Measurements from ENCODE around the gene XXYLT1.

The XXYLT1 gene

GRCh38 chr3:195286115-195286872 lies 15.3 kb upstream of the XXYLT1 start:
- no peak for TF ChIP-seq CTCF (IDR thresholded peaks at IDR 0.05; ENCODE audit: insufficient read depth, low read length, poor library complexity, severe bottlenecking)
- TF ChIP-seq EZH2phosphoT487 (conservative IDR thresholded peaks at IDR 0.05; ENCODE audit: low read length), result no peak
- Histone ChIP-seq H3F3A (ENCODE audit: insufficient read depth) (no peaks in the 10 kb centered on the region), H3K36me3 (ENCODE audit: low read length) (peaks cover 37% of the 10 kb centered on the region; the same call in 1 of the 2 replicates), H3K79me2 (ENCODE audit: insufficient read depth, low read length) (no peaks in the 10 kb centered on the region), H3K9me2 (replicated peaks; ENCODE audit: insufficient read depth, low read length) (no peaks in the 10 kb centered on the region), H3K9me3 (ENCODE audit: insufficient read depth, low read length) (no peaks in the 10 kb centered on the region), H2AFZ (ENCODE audit: low read depth, low read length, severe bottlenecking) (no peak overlapping the region), H4K20me1 (ENCODE audit: low read depth, low read length) (no peaks in the 10 kb centered on the region), H3K4me2 (ENCODE audit: low read depth, low read length, poor library complexity, severe bottlenecking) (no peak overlapping the region), H3K27ac (ENCODE audit: low read depth, low read length) (no peak overlapping the region), H3K9ac (ENCODE audit: low read length) (no peak overlapping the region), H3K27me3 (ENCODE audit: low read length) (no peaks in the 10 kb centered on the region), H3K4me3 (ENCODE audit: insufficient read depth, low read length, poor library complexity, severe bottlenecking) (no peak overlapping the region)

GRCh38 chr3:195285372-195285771 lies 14.4 kb upstream of the XXYLT1 start:
- Histone ChIP-seq H3K79me2 (ENCODE audit: insufficient read depth, low read length) (no peaks in the 10 kb centered on the region), H3K9me3 (ENCODE audit: insufficient read depth, low read length) (no peaks in the 10 kb centered on the region), H3K27ac (ENCODE audit: low read depth, low read length) (no peak overlapping the region), H4K20me1 (ENCODE audit: low read depth, low read length) (no peaks in the 10 kb centered on the region), H3K27me3 (ENCODE audit: low read length) (no peaks in the 10 kb centered on the region), H3K4me3 (ENCODE audit: insufficient read depth, low read length, poor library complexity, severe bottlenecking) (no peak overlapping the region), H3K4me2 (ENCODE audit: low read depth, low read length, poor library complexity, severe bottlenecking) (no peak overlapping the region), H2AFZ (ENCODE audit: low read depth, low read length, severe bottlenecking) (no peak overlapping the region), H3K36me3 (ENCODE audit: low read length) (peaks cover 33% of the 10 kb centered on the region; the same call in 1 of the 2 replicates), H3K9ac (ENCODE audit: low read length) (no peak overlapping the region), H3K9me2 (replicated peaks; ENCODE audit: insufficient read depth, low read length) (no peaks in the 10 kb centered on the region), H3F3A (ENCODE audit: insufficient read depth) (no peaks in the 10 kb centered on the region)
- no peak for TF ChIP-seq EZH2phosphoT487 (conservative IDR thresholded peaks at IDR 0.05; ENCODE audit: low read length)
- TF ChIP-seq CTCF (IDR thresholded peaks at IDR 0.05; ENCODE audit: insufficient read depth, low read length, poor library complexity, severe bottlenecking), result no peak

- Histone ChIP-seq H3K36me3 (ENCODE audit: low read length) (peaks cover 32% of the 10 kb centered on the region; the same call in 1 of the 2 replicates), H2AFZ (ENCODE audit: low read depth, low read length, severe bottlenecking) (no peak overlapping the region), H3K27me3 (ENCODE audit: low read length) (no peaks in the 10 kb centered on the region), H3K79me2 (ENCODE audit: insufficient read depth, low read length) (no peaks in the 10 kb centered on the region), H3F3A (ENCODE audit: insufficient read depth) (no peaks in the 10 kb centered on the region), H3K9me3 (ENCODE audit: insufficient read depth, low read length) (no peaks in the 10 kb centered on the region), H3K9ac (ENCODE audit: low read length) (no peak overlapping the region), H3K4me3 (ENCODE audit: insufficient read depth, low read length, poor library complexity, severe bottlenecking) (no peak overlapping the region), H3K9me2 (replicated peaks; ENCODE audit: insufficient read depth, low read length) (no peaks in the 10 kb centered on the region), H3K4me2 (ENCODE audit: low read depth, low read length, poor library complexity, severe bottlenecking) (no peak overlapping the region), H4K20me1 (ENCODE audit: low read depth, low read length) (no peaks in the 10 kb centered on the region), H3K27ac (ENCODE audit: low read depth, low read length) (no peak overlapping the region)
- TF ChIP-seq EZH2phosphoT487 (conservative IDR thresholded peaks at IDR 0.05; ENCODE audit: low read length) (no peak), CTCF (IDR thresholded peaks at IDR 0.05; ENCODE audit: insufficient read depth, low read length, poor library complexity, severe bottlenecking) (no peak)
Observed at GRCh38 chr3:195284842-195285241, 13.9 kb upstream of the XXYLT1 start.

Measured in SU-DHL-6 (cell line).